ENCODE data around the gene STAM2.
"Not testable (repeated sequence)": the region's sequence is repeated elsewhere in the genome, so short reads cannot be mapped to it uniquely, and the experiment has no call there.

Gene STAM2

GRCh38 chr2:152175368-152176112 is at the start of gene STAM2:
Gene STAM2 (minus strand): TSS chr2:152175763. CDS start chr2:152175642, 121 bp downstream.
- DNase-seq (ENCODE audit: low spot score) = peak; percentile 92

- DNase-seq (ENCODE audit: low spot score) = no peak
These were observed 48.4 kb upstream of the STAM2 start for GRCh38 chr2:152223977-152224376.

GRCh38 chr2:152222975-152223637 is 47.5 kb upstream of the STAM2 start:
- no peak for DNase-seq (ENCODE audit: low spot score)

- no peak for DNase-seq (ENCODE audit: low spot score)
These were observed 46.3 kb upstream of the STAM2 start for GRCh38 chr2:152221839-152222238.

GRCh38 chr2:152219077-152219828 is 43.7 kb upstream of the STAM2 start:
- no peak for DNase-seq (ENCODE audit: low spot score)

- DNase-seq (ENCODE audit: low spot score) = no peak
These were observed 25.9 kb upstream of the STAM2 start for GRCh38 chr2:152201466-152201830.

GRCh38 chr2:152200565-152201465 is 25.3 kb upstream of the STAM2 start:
- DNase-seq (ENCODE audit: low spot score) = peak; percentile 37

GRCh38 chr2:152200101-152200500 is 24.5 kb upstream of the STAM2 start:
- DNase-seq (ENCODE audit: low spot score) = no peak

GRCh38 chr2:152198499-152198898 is 22.9 kb upstream of the STAM2 start:
- no peak for DNase-seq (ENCODE audit: low spot score)

GRCh38 chr2:152197508-152198284 is 22.1 kb upstream of the STAM2 start:
- DNase-seq (ENCODE audit: low spot score) = not testable (repeated sequence)

- no peak for DNase-seq (ENCODE audit: low spot score)
These were observed 14.3 kb upstream of the STAM2 start for GRCh38 chr2:152189622-152190495.

GRCh38 chr2:152186808-152187207 is 11.2 kb upstream of the STAM2 start:
- not testable (repeated sequence) for DNase-seq (ENCODE audit: low spot score)

GRCh38 chr2:152186262-152186661 is 10.7 kb upstream of the STAM2 start:
- no peak for DNase-seq (ENCODE audit: low spot score)

GRCh38 chr2:152183401-152184073 is 8.0 kb upstream of the STAM2 start:
- no peak for DNase-seq (ENCODE audit: low spot score)

- not testable (repeated sequence) for DNase-seq (ENCODE audit: low spot score)
These were observed 2.1 kb upstream of the STAM2 start for GRCh38 chr2:152177667-152178066.

GRCh38 chr2:152176113-152176714 is 651 bp upstream of the STAM2 start:
- no peak for DNase-seq (ENCODE audit: low spot score)

- DNase-seq (ENCODE audit: low spot score) = no peak
These were observed 573 bp downstream of the STAM2 start for GRCh38 chr2:152175012-152175367.

- no peak for DNase-seq (ENCODE audit: low spot score)
These were observed 989 bp downstream of the STAM2 start for GRCh38 chr2:152174574-152174973.

GRCh38 chr2:152173831-152174230 is 1.7 kb downstream of the STAM2 start:
- DNase-seq (ENCODE audit: low spot score) = peak; percentile 44
